Measurements from ENCODE around the gene DOP1B.

The DOP1B gene

GRCh38 chr21:36156815-36157670, at the start of gene DOP1B:
Gene DOP1B (plus strand): TSS chr21:36156824. CDS start chr21:36164734, 7,910 bp downstream.
- Histone ChIP-seq H3K4me3 (ENCODE audit: low read depth, low read length) (peak within 1 kb of the TSS; percentile 75), H3K36me3 (ENCODE audit: control insufficient read depth, insufficient read depth, low read length) (no peaks in the 10 kb centered on the region), H3K27me3 (ENCODE audit: control insufficient read depth, insufficient read depth, low read length) (peaks cover 24% of the 10 kb centered on the region), H3K9me3 (ENCODE audit: control insufficient read depth, insufficient read depth, low read length) (no peaks in the 10 kb centered on the region), H3K4me1 (ENCODE audit: control insufficient read depth, insufficient read depth, low read length) (no peaks in the 10 kb centered on the region), H3K9ac (ENCODE audit: low read depth, low read length) (peak within 1 kb of the TSS; percentile 47)

GRCh38 chr21:36109868-36110267, 46.8 kb upstream of the DOP1B start:
- no peak overlapping the region for H3K9ac ChIP-seq (ENCODE audit: low read depth, low read length)
- H3K9me3 ChIP-seq (ENCODE audit: control insufficient read depth, insufficient read depth, low read length): no peaks in the 10 kb centered on the region
- no peaks in the 10 kb centered on the region for H3K27me3 ChIP-seq (ENCODE audit: control insufficient read depth, insufficient read depth, low read length)

GRCh38 chr21:36111238-36111637, 45.4 kb upstream of the DOP1B start:
- H3K9ac ChIP-seq (ENCODE audit: low read depth, low read length): no peak overlapping the region
- peaks cover 16% of the 10 kb centered on the region for H3K36me3 ChIP-seq (ENCODE audit: control insufficient read depth, insufficient read depth, low read length)
- H3K9me3 ChIP-seq (ENCODE audit: control insufficient read depth, insufficient read depth, low read length): no peaks in the 10 kb centered on the region
- peaks cover 13% of the 10 kb centered on the region for H3K4me1 ChIP-seq (ENCODE audit: control insufficient read depth, insufficient read depth, low read length)
- no peaks in the 10 kb centered on the region for H3K27me3 ChIP-seq (ENCODE audit: control insufficient read depth, insufficient read depth, low read length)
- H3K4me3 ChIP-seq (ENCODE audit: low read depth, low read length): no peak overlapping the region

More at GRCh38 chr21:36109868-36110267, 46.8 kb upstream of the DOP1B start:
- Histone ChIP-seq H3K4me1 (ENCODE audit: control insufficient read depth, insufficient read depth, low read length) (peaks cover 13% of the 10 kb centered on the region), H3K4me3 (ENCODE audit: low read depth, low read length) (no peak overlapping the region), H3K36me3 (ENCODE audit: control insufficient read depth, insufficient read depth, low read length) (peaks cover 16% of the 10 kb centered on the region)

GRCh38 chr21:36113647-36114428, 42.8 kb upstream of the DOP1B start:
- H3K36me3 ChIP-seq (ENCODE audit: control insufficient read depth, insufficient read depth, low read length): peaks cover 10% of the 10 kb centered on the region
- H3K4me1 ChIP-seq (ENCODE audit: control insufficient read depth, insufficient read depth, low read length): peaks cover 13% of the 10 kb centered on the region
- no peak overlapping the region for H3K9ac ChIP-seq (ENCODE audit: low read depth, low read length)
- no peaks in the 10 kb centered on the region for H3K27me3 ChIP-seq (ENCODE audit: control insufficient read depth, insufficient read depth, low read length)
- no peaks in the 10 kb centered on the region for H3K9me3 ChIP-seq (ENCODE audit: control insufficient read depth, insufficient read depth, low read length)
- H3K4me3 ChIP-seq (ENCODE audit: low read depth, low read length): no peak overlapping the region

- H3K4me1 ChIP-seq (ENCODE audit: control insufficient read depth, insufficient read depth, low read length): peaks cover 10% of the 10 kb centered on the region
- H3K27me3 ChIP-seq (ENCODE audit: control insufficient read depth, insufficient read depth, low read length): no peaks in the 10 kb centered on the region
- H3K36me3 ChIP-seq (ENCODE audit: control insufficient read depth, insufficient read depth, low read length): peaks cover 6% of the 10 kb centered on the region
- H3K4me3 ChIP-seq (ENCODE audit: low read depth, low read length): no peak overlapping the region
- H3K9ac ChIP-seq (ENCODE audit: low read depth, low read length): no peak overlapping the region
- H3K9me3 ChIP-seq (ENCODE audit: control insufficient read depth, insufficient read depth, low read length): no peaks in the 10 kb centered on the region
Observed at GRCh38 chr21:36115138-36115730, 41.4 kb upstream of the DOP1B start.

GRCh38 chr21:36117286-36117741, 39.3 kb upstream of the DOP1B start:
- no peak overlapping the region for H3K4me3 ChIP-seq (ENCODE audit: low read depth, low read length)
- peaks cover 4% of the 10 kb centered on the region for H3K4me1 ChIP-seq (ENCODE audit: control insufficient read depth, insufficient read depth, low read length)
- no peaks in the 10 kb centered on the region for H3K36me3 ChIP-seq (ENCODE audit: control insufficient read depth, insufficient read depth, low read length)
- H3K27me3 ChIP-seq (ENCODE audit: control insufficient read depth, insufficient read depth, low read length): no peaks in the 10 kb centered on the region
- no peak overlapping the region for H3K9ac ChIP-seq (ENCODE audit: low read depth, low read length)
- no peaks in the 10 kb centered on the region for H3K9me3 ChIP-seq (ENCODE audit: control insufficient read depth, insufficient read depth, low read length)

GRCh38 chr21:36120304-36120888, 36.2 kb upstream of the DOP1B start:
- H3K9ac ChIP-seq (ENCODE audit: low read depth, low read length): no peak overlapping the region
- no peaks in the 10 kb centered on the region for H3K27me3 ChIP-seq (ENCODE audit: control insufficient read depth, insufficient read depth, low read length)
- H3K4me3 ChIP-seq (ENCODE audit: low read depth, low read length): no peak overlapping the region
- H3K36me3 ChIP-seq (ENCODE audit: control insufficient read depth, insufficient read depth, low read length): no peaks in the 10 kb centered on the region
- no peaks in the 10 kb centered on the region for H3K4me1 ChIP-seq (ENCODE audit: control insufficient read depth, insufficient read depth, low read length)
- no peaks in the 10 kb centered on the region for H3K9me3 ChIP-seq (ENCODE audit: control insufficient read depth, insufficient read depth, low read length)

GRCh38 chr21:36122977-36123376, 33.6 kb upstream of the DOP1B start:
- Histone ChIP-seq H3K27me3 (ENCODE audit: control insufficient read depth, insufficient read depth, low read length) (no peaks in the 10 kb centered on the region), H3K36me3 (ENCODE audit: control insufficient read depth, insufficient read depth, low read length) (no peaks in the 10 kb centered on the region), H3K4me3 (ENCODE audit: low read depth, low read length) (no peak overlapping the region), H3K9ac (ENCODE audit: low read depth, low read length) (no peak overlapping the region), H3K9me3 (ENCODE audit: control insufficient read depth, insufficient read depth, low read length) (no peaks in the 10 kb centered on the region), H3K4me1 (ENCODE audit: control insufficient read depth, insufficient read depth, low read length) (no peaks in the 10 kb centered on the region)

GRCh38 chr21:36124395-36124794, 32.2 kb upstream of the DOP1B start:
- Histone ChIP-seq H3K9me3 (ENCODE audit: control insufficient read depth, insufficient read depth, low read length) (no peaks in the 10 kb centered on the region), H3K9ac (ENCODE audit: low read depth, low read length) (no peak overlapping the region), H3K4me1 (ENCODE audit: control insufficient read depth, insufficient read depth, low read length) (peaks cover 2% of the 10 kb centered on the region), H3K4me3 (ENCODE audit: low read depth, low read length) (no peak overlapping the region), H3K36me3 (ENCODE audit: control insufficient read depth, insufficient read depth, low read length) (no peaks in the 10 kb centered on the region), H3K27me3 (ENCODE audit: control insufficient read depth, insufficient read depth, low read length) (no peaks in the 10 kb centered on the region)

- Histone ChIP-seq H3K9me3 (ENCODE audit: control insufficient read depth, insufficient read depth, low read length) (no peaks in the 10 kb centered on the region), H3K4me1 (ENCODE audit: control insufficient read depth, insufficient read depth, low read length) (peaks cover 5% of the 10 kb centered on the region), H3K27me3 (ENCODE audit: control insufficient read depth, insufficient read depth, low read length) (peaks cover 2% of the 10 kb centered on the region), H3K9ac (ENCODE audit: low read depth, low read length) (no peak overlapping the region), H3K4me3 (ENCODE audit: low read depth, low read length) (no peak overlapping the region), H3K36me3 (ENCODE audit: control insufficient read depth, insufficient read depth, low read length) (no peaks in the 10 kb centered on the region)
Observed at GRCh38 chr21:36125512-36126207, 31.0 kb upstream of the DOP1B start.

GRCh38 chr21:36126208-36126565, 30.4 kb upstream of the DOP1B start:
- no peak overlapping the region for H3K9ac ChIP-seq (ENCODE audit: low read depth, low read length)

More at GRCh38 chr21:36126208-36126565, 30.4 kb upstream of the DOP1B start:
- Histone ChIP-seq H3K4me1 (ENCODE audit: control insufficient read depth, insufficient read depth, low read length) (peaks cover 5% of the 10 kb centered on the region), H3K4me3 (ENCODE audit: low read depth, low read length) (no peak overlapping the region), H3K36me3 (ENCODE audit: control insufficient read depth, insufficient read depth, low read length) (no peaks in the 10 kb centered on the region), H3K27me3 (ENCODE audit: control insufficient read depth, insufficient read depth, low read length) (peaks cover 6% of the 10 kb centered on the region), H3K9me3 (ENCODE audit: control insufficient read depth, insufficient read depth, low read length) (no peaks in the 10 kb centered on the region)
